ENCODE data around the gene POLR3GL.

DNA sequence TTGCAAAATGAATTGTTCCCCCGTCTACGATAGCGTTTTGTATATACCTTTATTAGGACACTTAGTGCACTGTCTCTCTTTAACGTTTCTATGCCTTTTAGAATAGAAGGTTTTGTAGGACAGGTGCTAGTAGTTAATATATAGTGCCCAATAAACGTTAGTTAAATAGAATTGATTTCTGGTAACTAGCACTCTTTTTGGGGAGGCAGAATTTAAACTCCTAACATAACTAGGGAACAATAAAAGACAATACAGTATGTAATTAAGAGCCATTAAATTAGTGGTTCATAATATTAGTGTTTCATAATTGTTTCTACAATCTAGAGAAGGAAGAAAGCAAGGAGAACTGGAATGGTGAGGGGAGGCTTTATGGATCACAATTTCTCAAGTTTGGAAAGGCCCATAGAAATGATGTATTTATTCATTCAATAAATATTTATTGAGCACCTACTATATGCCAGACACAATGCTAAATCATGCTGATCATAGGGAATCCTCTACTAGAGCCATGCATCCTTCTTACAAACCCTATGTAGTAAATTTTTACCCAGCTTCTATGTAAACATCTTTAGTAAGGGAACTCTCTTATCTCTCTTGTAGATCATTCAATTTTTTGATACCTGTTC lies 742 bp downstream of the POLR3GL start:
- TF ChIP-seq POLR2AphosphoS5 (IDR thresholded peaks at IDR 0.05; ENCODE audit: low read depth, low read length) (no peak), SPI1 (IDR thresholded peaks at IDR 0.05; ENCODE audit: low read depth, low read length) (no peak), POLR2A (IDR thresholded peaks at IDR 0.05; ENCODE audit: low read depth, low read length) (no peak)

Data from GM12891 (cell line).